ENCODE measurements around the gene GRID1.

Gene GRID1

DNA sequence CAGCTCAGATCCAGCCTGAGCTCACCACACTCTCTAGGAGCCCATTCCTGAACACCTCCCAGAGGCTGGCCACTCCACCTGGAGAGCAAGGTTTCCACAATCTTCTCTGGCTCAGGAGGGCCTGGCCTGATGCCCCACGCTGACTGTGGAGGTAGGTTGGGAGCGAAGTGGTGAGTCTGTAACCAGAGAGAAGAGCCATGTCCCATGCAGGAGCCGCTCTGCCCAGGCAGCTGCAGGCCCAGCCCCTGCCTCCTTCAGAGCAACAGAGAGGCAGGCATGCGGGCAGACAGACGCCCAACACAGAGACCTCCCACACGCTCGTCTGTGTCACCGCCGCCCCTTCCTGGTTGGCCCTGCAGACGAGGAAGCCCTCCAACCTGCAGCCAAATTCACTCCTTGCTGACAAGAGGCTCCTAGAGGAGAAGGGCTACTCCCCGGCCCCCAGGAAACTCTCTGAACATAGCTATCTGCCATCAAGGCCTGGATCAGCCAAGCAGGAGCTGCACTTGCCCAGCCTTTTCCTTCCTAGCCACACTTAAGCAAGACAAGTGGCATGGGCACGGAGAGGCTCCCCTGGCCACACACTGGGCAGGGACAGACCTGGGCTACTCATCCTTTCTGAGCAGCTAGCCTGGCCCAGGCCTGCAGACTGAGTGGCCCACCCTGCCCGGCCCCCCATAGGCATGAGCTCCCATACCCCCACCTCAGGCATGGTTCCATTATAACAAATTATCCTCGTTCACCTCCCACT is 101.9 kb downstream of the GRID1 start:
- DNase-seq = no peak

DNA sequence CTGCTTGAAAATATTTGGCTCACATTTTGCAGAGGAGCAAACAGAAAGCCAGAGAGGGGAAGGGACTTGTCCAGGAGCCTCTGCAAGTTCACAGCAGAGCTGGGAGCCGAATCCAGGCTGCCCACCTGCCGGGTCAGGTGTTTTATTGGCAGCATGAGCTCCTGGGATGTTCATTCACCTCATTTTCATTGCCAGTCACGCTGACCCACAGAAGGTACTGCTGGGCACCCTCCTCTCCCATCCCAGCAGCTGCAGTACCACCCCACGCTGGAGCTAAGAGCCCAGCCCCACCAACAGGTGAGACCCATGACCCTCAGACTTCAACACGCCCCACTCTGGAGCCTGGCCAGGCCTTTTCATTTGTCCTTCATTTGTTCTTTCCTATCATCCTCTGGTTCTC is 102.7 kb downstream of the GRID1 start:
- no peak for DNase-seq

DNA sequence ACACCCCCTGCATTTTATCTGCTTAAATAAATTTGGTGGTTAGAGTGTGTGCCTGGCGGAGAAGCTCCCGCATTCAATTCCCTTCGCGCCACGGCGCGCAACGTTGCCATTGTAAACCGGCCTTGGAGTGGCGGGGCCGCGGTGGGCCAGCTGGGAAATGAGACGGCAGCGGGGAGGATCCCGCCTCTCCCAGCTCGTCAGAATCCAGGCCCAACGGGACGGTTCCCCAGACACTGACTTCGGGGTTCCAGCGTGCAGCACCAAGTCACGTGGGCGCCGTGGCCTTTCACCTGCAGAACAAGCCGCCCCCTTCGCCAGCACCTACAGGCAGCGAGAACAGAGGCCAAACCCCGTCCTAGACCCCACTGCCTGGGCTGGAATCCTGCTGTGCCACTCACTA is 103.4 kb downstream of the GRID1 start:
- no peak for DNase-seq

DNA sequence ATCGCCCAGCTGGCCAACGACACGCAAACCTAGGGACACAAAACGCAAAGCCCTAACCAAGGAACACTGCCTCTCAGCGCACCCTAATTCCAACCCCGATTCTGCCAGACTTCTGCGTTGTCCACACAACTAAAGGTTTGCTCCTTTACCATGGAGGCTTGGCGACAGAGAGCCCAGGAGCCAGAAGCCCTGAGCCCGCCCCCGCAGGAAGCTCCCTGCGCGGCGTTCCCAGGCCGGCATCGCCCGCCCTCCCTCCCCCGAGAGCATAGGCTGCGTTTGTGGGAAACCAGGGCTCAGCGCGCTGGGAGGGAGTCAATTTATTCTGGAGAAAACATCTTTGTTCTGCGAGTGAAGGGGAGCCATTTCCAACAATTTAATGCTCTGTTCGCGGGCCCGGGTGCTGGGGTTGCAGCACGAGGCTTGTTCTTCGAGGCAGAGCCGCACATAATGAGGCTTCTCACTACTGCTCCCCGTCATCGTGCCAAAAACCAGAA is 103.9 kb downstream of the GRID1 start:
- no peak for DNase-seq

DNA sequence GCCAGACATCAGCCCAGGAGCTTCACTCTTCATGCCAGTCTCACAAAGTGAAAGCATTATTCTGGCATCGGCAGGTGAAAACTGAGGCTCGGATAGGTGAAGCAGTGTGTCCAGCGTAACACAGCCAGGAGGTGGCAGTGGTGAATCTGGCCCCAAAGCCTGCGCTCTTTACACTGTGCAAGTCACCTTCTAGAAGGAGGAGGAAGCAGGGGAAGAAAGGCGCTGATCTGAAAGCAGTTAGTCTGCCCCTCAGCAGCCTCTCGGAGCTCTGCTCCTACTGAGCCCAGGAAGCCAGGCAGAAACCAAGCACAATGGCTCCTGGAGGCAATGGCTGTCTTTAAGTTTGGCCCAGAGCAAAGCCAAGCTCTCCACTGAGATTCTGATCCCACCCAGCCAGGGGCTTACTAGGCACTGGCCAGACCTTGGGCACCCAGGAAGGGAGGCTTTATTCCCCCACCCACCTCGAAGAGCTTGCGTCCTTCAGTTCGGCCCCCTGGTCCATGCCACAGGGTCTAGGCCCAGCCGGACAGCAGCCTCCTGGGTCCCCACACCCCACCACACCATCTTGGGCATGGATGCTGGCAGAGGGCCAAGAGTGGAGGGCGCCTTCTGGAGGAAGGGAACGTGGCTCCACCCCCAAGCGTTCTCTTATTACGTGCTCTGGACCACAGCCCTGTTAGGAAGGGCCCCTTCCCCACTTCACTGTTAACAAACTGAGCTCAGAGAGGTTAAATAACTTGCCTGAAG is 104.5 kb downstream of the GRID1 start:
- no peak for DNase-seq

DNA sequence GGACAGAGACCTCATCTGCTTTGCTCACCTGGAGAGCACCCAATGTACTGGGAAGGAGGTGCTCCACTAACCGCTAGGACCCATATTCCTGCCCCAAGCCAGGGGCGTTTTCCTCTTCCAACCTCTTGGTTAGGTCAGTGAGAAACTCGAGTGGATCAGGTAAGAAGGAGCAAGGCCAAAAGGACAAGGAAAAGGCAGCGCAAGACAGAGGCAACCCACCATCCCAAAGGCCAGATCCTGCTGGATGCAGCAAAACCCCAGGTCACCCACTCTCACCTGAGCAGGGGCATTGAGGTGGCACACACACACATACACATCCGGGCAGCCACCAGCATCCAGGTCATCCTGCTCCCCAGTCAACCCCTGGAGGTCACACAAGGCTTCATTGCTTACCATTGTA is 105.1 kb downstream of the GRID1 start:
- DNase-seq = no peak

DNA sequence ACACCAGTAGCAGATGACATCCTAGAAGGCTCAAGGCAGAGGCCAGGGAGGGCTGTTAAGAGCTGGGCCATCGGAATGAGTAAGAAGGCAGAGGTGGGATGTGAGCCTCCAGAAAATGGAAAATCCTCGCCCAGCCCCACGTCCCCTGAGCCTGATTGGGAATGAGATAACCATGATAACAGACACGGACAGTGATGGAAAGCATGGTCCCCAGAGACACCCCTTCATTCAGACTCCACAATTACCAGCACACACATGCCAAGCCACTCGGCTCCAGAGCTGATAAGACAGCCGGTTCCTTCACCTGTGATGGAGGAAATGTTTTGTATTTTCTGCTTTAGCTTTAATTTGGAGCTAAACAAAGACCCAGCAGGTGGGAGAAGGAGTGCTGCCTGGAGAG is 106.0 kb downstream of the GRID1 start:
- DNase-seq = no peak

DNA sequence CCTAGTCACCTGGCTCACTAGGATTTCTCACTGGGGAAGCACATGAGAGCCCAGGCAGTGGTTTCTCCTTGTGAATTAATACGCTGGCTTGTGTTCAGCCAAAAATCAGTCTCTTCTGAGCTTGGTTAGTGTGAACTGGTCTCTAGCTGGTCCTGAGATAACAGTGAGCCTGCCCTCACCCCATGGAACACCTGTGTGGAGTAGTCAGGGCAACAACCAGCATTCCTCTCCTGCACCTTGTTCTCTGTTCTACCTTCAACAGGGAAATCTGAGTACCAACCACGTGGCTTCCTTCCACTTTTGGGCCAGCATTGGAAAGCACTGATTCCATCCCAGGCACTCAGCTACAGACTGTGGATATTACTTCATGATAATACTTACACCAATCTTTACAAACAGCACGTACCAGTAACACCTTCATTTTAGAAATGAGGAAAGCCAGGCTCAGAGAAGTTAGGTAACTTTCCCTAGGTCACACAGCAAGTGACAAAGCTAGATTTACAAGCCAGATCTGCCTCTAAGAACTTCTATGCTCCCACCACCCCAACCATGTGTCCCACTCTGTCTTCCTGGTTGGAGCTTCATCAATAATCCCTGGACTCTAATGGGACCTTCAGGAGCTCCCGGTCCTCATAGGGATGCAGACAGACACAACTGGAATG is 106.6 kb downstream of the GRID1 start:
- DNase-seq = no peak

DNA sequence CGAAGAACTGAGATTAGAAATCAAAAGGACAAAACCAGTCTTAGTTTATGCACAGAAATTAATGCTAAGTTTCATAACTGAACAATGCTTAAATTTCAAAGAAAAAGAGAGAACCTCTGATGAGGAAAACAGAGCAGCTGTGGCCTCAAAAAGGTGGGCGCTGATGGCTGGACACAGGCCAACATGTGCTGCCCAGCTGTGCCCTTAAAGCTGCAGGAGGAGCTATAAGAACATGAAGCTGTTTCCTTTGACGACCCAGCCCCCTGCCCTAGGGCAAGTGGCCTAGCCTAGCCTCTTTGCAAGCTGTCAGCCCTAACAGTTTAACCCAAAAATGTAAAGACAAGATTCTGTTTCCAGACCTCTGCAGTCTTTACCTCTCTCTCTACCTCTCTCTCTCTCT is 107.7 kb downstream of the GRID1 start:
- no peak for DNase-seq

DNA sequence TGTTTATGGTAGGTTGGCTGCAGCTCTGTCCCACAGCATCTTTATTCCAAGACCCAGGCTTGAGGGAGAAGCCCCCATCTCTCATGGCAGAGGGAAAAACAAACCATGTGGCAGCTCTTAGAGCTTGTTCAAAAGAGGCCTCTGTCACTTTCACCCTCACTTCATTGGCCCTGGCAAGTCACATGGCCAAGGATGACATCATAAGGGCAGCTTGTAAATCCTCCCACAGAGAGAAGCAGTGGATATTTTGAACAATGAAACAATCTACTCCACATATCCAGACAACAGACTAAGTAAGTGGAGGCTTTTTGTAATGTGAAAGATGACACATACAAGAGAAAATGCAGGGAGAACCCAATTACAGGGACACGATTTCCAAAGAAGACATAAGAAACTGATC is 108.1 kb downstream of the GRID1 start:
- DNase-seq = no peak

DNA sequence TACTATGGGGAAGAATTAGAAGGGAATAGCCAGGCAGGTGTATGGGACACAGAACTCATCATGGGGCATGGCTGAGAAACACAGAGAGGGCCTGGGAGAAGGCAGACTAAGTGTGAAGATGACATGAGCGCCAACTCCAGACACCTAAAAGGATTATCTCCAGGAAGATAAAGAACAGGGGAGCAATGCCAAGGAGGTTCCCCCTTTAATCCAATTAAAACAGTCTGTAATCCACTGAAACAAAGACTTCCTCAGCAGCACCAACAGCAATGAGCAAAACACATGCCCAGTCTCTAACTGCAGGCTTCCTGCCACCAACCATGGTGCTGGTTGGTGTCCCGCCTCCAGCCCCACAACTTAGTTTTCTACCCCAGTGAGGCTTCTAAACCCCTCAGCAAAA is 108.9 kb downstream of the GRID1 start:
- no peak for DNase-seq

DNA sequence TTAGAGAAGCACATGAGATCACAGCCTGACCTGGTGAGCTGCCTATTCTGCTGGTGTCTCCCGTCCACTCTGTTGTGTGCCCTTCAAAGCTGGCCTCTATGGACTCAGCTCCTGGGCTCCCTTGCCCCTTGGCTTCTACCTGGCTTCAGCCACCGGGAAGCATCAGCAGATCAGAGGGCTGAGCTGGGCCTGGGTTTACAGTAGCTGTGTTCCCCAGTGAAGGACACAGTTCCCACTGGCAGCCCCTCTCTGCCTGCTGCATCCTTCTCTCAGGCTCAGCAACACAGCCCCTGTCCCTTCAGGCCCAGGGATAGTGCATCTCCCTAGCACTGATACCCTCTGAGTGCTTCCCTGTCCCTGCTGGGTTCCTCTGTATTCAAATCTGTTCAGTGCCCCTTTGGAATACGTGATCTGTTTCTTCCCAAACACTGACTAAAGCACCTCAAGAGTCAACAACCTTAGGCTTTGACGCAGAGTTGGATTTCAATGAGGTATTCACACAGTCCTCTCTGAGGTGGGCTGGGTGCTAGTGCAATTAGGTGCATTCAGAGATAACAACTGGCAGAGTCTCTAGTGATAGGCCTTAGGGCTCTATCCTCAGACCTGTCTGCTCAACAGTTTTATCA is 109.8 kb downstream of the GRID1 start:
- no peak for DNase-seq

DNA sequence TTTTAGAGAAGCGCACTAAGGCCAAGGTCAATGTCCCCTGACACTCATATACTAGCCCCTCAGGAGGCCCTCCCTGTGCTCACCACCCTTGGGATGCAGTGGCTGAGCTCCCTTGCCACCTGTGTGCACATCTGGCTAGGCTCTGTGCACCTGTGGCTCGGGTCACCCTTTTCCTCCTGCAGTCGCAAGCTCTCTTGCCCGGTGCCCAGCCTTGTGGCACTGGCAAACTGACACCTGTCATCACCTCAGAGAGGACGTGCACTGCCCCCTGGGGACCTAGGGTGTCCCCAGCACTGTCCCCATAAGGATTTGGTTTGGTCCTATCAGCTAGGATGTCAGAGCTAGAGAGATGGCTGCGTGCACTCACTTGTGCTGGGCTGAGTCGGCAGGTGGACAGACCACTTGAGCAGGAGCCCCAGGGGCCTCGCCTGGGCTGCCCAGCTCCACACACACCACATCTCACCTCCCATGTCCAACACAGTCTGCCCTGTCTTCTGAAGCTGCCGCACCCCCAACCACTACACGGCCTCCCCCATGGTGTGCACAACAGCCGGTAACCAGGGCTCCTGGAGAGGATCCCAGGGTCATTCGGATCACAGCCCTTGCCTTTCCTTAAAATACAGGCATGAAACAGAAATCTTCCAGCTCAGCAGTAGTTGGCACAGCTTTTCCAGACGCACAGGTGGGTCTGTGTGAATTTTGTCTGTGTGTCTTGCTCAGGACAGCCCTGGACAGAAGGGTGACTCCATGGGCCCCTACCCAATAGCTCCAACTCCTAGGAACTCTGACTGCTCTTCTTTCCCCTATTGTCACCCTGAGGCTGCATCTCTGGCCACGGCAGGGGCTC is 111.0 kb downstream of the GRID1 start:
- no peak for DNase-seq

DNA sequence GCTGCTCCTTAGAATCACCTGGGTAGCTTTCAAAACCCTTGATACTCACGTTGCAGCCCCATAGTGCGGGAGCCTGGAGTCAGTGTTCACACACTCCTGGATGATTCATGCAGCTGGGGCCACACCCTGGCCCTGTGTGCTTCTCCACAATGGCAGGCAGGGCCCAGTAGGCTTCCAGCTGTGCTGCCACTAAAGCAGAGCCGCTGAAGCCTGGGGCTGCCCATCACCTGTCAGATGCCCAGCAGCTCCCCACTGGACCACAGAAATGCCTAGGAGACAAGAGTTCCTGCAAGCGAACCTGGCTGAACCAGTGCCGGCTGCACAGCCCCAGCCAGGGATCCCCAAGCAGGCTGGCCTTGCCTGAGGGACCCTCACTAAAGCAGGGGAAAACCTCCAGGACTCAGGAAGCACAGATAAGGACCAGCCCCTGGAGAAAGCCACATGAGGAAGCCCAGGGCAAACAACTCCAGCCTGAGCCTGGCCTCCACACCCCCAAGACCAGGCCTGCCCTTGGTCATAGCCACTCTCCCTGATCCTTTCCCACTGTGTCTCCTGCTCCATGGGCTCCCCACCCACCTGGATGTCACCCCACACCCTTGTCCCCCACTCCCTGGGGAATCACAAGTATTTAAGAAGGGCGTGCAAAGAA is 111.9 kb downstream of the GRID1 start:
- DNase-seq = no peak

DNA sequence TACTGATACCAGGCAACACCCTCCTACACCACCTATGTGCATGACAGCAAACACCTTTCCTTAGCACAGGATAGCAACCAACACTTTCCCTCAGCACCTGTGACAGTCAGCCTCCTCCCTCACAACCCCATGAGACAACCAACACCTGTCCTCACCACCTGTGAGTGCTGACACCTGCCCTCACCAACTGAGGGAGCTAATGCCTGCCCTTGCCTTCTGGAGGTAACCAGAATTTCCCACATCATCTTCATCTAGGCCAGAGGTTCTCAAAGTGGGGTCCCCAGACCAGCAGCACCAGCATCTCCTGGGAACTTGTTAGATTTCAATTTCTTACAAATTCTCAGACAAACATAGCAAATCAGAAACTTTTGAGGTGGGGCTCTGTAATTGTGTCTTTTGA is 112.5 kb downstream of the GRID1 start:
- DNase-seq = no peak

DNA sequence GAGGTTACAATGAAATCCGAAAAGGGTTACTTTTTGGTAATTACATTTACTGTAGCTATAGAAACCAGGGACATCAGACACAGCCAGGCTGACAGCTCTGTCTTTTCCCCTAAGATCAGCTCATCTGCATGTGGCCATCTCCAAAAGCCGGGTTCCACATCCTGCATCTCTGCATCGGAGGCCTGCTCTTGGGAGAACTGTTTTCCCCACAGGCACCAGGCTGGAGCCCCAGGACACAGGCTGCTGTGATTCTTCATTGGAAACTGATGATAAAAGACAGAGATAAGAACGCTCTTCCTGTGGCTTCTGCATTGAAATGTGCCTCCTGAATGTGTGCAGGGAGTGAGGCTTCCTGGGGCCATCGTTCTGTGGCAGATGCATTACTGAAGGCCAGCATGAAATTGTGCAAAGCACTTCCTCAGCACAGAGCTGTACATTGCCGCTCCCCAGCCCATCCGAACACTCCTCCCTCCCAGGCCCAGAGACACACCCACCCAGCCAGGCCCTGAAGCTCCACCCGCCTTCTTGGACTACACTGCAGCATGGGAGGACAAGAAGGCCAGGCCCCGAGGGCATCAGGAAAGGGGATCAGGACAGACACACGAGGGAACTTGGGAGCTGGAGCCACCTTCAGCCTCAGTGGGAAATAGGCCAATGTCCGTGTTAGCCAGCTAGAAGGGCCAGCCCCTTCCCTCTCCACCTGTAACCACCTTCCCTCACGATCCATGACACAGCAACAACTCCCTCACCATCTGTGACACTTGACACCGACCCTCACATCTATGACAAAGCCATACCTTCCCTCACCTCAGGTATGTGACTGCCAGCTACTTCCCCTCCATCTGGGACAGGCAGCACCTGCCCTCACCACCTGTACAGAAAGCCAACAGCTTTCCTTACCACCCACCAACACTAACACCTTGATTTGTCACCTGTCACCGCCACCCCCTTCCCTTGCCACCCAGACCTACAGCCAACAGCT is 113.2 kb downstream of the GRID1 start:
- DNase-seq = no peak

DNA sequence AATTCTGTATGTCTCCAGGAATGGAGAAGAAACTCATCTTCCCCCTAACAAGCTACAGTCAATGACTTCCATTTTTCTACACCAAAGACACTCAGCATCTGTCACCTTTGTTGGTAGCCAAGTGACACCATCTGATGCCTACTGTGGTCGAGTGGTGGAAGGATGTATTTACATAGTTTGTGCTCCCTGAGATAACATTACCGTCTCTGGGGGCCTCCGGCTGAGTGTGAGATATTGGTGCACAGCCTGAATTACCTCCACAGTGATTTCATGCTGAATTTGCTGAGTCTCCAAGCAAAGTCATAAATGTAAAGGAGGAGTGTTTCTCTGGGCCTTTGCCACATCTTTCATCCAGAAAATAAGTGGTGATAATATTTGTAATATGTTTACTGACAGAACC is 114.0 kb downstream of the GRID1 start:
- no peak for DNase-seq

DNA sequence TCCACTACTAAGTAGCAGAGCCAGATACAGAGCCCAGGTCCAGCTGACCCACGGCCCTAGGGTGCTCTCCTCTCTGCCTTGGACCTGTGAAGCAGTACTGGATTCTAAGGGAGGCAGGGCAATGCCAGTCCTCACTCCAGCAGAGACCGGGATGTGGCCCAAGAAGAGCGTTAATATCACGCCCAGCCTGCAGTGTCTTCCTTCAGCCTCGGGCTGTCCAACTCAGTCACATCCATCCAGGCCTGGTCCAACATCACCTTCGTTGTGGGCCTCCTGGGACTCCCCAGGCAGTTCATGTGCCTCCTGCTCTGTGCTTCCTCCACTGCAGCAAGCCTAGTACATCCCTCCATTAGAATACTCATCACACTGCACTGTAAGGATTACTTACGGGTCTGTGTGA is 114.5 kb downstream of the GRID1 start:
- no peak for DNase-seq

DNA sequence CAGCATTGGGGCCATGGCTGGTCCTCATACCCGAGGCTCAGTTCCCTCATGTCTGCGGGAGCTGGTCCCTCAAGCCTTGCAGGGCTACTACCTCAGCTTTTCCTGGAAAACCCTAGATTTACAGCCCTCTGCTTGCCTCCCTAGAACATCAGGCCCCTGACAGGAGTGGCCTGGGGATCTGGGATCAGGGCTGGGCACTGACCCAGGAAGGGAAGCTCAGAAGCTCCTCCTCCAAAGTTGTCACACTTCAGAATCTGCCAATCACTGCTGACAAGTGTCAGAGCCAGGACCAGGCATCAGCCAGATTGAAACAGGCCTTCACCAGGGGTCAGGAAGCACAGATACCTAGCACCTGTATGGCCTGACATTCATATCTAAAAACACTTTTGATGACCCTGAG is 115.2 kb downstream of the GRID1 start:
- no peak for DNase-seq

DNA sequence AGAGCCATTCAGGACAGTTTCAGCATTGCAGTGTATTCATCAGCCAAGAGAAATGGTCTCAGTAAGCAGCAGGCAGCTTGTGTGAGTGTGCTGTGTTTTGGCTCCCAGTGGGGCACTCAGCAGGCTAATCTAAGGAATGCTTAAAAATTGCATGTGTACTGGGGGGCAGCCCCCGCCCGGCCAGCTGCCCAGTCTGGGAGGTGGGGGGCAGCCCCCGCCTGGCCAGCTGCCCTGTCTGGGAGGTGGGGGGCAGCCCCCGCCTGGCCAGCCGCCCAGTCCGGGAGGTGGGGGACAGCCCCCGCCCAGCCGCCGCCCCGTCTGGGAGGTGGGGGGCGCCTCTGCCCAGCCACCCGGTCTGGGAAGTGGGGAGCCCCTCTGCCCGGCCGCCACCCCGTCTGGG is 116.2 kb downstream of the GRID1 start:
- no peak for DNase-seq

DNA sequence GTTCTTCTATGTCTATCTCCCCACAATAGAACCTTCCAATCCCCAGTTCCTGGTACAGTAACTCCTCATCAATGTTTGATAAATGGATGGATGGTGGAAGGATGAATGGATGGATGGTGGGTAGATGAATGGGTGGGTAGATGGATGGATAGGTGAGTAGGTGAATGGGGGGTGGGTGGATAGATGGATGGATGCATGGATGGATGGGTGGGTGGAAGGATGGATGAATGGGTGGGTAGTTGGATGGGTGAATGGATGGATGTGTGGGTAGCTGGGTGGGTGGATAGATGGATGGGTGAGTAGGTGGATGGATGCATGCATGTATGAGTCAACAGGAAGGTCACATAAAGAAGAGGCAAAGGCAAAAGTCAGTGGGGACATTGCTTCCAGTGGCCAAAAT is 116.8 kb downstream of the GRID1 start:
- no peak for DNase-seq
